Lower leg skin (tissue), 4 donors: ENCODE results near the gene TNIK. TPM values are rescaled to one million over a fixed set of nuclear protein-coding genes. Genes with fewer than 3 reads are reported as not detected.

ENCODE experiments used
- DNase-seq, 2 donors: peaks; one replicate each; pipeline ENCODE4 v3.0.0-alpha.2; 2019; ENCODE audit warnings: low spot score in 2 of 2
- H3K4me3 ChIP-seq: fragments of 200-600 bp; sonication (generic); 2 replicates; pipeline ENCODE4 v1.5.1; 2017; ENCODE audit warnings: mild to moderate bottlenecking, low read depth; ENCODE audit not compliant: poor library complexity, severe bottlenecking
- POLR2A ChIP-seq, 2 donors: fragments of 450-650 bp; IDR thresholded peaks; one replicate each; pipeline ENCODE4 v1.6.1; 2016 to 2017; ENCODE audit warnings: antibody characterized with exemption in 2 of 2, mild to moderate bottlenecking in 1 of 2, moderate library complexity in 1 of 2
- WGBS, 2 donors: methylation state at CpG; one replicate each; pipeline ENCODE4 v1.1.5; 2018; 5-methylcytosine and 5-hydroxymethylcytosine counted together
- intact Hi-C: fragments of 100-400 bp; cut with DNase I; formaldehyde crosslinking; loops from one replicate; pipeline ENCODE4 v1.15.0; 2023; ENCODE audit warnings: low total_unique reads
- total RNA-seq, 4 donors: library from RNA; depleted of rRNA; stranded (reverse); fragments of >200 nt; gene quantifications; one replicate each; pipeline ENCODE4 v1.1.0, GENCODE V29; 2016
- TF ChIP-seq, protein P1 (sequence below), 3 donors: fragments of 450-650 bp; IDR thresholded peaks; one replicate each; pipeline ENCODE4 v1.5.1; 2016; ENCODE audit warnings: antibody characterized with exemption in 3 of 3, mild to moderate bottlenecking in 3 of 3, moderate library complexity in 2 of 3

TNIK gene
- total RNA-seq, 4 donors from 2014 or later = 0.72 to 4.7 (median 2.4) TPM

DNA sequence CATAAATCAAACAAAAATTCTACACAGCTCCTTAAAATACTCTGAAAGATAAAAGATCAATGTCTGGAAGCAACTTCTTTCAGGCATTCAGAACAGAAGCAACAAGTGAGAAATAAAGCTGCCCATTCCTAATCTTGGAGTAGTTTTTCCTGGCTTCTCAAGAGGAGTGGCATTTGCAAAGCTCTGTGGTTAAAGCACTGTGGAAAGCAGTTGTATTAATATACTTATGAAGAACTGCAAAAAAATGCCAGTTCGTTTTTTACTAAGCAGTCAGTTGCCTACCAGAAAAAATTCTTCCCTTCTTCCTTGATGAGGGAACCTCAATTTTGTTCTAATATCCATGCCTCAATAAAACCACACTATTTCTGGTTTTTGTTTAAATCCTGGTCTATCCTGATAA is 197.8 kb downstream of the TNIK start:
- intact Hi-C loops = no loop called here
- no peak for DNase-seq
- WGBS, 2 donors = 73 to 78% methylated on average over 1 of the region's 1 CpG
- no peak overlapping the region for H3K4me3 ChIP-seq
- no peak for TF ChIP-seq POLR2A (IDR thresholded peaks at IDR 0.05)
- TF ChIP-seq, protein P1, sequence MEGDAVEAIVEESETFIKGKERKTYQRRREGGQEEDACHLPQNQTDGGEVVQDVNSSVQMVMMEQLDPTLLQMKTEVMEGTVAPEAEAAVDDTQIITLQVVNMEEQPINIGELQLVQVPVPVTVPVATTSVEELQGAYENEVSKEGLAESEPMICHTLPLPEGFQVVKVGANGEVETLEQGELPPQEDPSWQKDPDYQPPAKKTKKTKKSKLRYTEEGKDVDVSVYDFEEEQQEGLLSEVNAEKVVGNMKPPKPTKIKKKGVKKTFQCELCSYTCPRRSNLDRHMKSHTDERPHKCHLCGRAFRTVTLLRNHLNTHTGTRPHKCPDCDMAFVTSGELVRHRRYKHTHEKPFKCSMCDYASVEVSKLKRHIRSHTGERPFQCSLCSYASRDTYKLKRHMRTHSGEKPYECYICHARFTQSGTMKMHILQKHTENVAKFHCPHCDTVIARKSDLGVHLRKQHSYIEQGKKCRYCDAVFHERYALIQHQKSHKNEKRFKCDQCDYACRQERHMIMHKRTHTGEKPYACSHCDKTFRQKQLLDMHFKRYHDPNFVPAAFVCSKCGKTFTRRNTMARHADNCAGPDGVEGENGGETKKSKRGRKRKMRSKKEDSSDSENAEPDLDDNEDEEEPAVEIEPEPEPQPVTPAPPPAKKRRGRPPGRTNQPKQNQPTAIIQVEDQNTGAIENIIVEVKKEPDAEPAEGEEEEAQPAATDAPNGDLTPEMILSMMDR (IDR thresholded peaks at IDR 0.05) = no peak

DNA sequence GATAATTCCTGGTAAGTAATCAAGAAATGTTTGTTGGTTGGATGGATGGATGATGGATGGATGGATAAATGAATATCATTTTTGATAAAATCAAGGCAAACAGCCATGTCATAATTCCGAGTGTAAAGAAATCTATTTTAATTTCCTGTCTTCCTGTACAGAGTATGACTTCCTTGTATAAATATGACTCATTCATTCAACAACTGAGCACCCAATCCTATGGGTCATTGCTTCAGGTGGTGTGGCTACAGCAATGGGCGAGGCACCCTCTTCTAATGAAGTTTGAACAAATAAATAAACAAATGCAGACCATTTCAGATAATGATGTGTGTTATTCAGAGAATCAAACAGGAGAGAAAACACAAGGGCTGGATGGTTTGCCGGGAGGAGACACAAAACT is 198.7 kb downstream of the TNIK start:
- intact Hi-C loops = no loop called here
- TF ChIP-seq, protein P1 (IDR thresholded peaks at IDR 0.05) = no peak
- no peak for TF ChIP-seq POLR2A (IDR thresholded peaks at IDR 0.05)
- DNase-seq = no peak
- H3K4me3 ChIP-seq = no peak overlapping the region
- 71 to 76% methylated on average over 3 of the region's 3 CpGs for WGBS, 2 donors

DNA sequence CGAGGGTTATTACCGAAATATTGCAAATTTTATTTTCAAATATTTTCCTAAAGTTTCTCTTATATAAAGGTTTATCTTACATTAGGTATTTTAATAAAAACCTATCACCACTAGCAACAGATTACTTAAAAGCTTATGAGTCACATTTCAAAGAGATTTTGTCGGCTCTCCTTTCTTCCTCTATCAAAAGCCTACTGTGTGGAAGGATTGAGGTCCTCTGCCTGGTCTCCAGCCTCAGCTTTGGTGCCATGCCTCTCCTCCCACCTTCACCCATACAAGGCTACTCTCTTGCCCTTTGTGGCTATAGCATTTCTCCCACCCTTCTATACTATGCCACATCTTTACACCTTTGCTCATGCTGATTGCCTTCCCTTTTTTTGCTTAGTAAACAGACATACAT is 199.3 kb downstream of the TNIK start:
- no peak for DNase-seq
- intact Hi-C loops = no loop called here
- H3K4me3 ChIP-seq = no peak overlapping the region
- WGBS, 2 donors = 89% methylated on average over 3 of the region's 3 CpGs
- no peak for TF ChIP-seq POLR2A (IDR thresholded peaks at IDR 0.05)
- TF ChIP-seq, protein P1 (IDR thresholded peaks at IDR 0.05) = no peak

DNA sequence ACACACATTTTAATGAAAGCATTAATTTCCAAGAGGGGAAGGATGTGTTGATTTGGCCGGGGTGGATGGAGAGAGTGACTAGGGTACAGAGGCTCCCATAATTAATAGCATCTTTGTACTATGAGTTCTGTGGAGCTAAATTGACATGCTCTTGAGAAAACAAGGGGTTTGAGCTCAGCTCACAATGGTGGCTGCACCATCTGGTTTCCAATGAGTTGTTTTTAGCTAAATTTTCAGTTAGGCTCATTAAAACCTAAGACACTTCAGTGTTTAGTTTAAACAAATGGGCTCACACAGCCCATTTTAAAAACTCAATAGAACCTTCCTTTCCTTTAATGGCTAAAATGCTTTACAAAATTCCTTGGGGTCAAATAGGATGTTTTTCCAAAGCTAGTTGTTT is 199.7 kb downstream of the TNIK start:
- intact Hi-C loops = no loop called here
- TF ChIP-seq, protein P1 (IDR thresholded peaks at IDR 0.05) = no peak
- TF ChIP-seq POLR2A (IDR thresholded peaks at IDR 0.05) = no peak
- WGBS, 2 donors = 78 to 96% methylated on average over 1 of the region's 1 CpG
- DNase-seq = no peak
- H3K4me3 ChIP-seq = no peak overlapping the region

DNA sequence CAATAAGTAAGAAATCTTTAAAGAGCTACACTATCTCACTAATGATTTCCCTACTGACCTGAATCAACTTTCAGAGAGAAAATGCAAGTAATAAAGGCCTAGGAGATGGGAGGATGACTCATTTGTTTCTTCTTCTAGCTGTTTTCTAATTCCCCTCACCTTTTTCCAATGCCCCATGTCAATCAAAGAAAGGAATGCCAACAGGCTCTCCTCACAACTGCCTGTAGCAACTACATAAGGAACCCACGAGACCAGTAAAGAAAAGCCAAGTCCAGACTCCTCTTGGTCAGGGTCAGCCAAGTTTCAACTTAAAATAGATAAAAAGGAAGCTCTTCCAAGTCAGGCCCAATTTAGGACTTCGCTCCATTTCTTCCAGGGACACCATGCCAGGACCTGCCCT is 201.9 kb downstream of the TNIK start:
- WGBS, 2 donors = 58% methylated on average over 2 of the region's 2 CpGs
- no peak for DNase-seq
- H3K4me3 ChIP-seq = no peak overlapping the region
- TF ChIP-seq, protein P1 (IDR thresholded peaks at IDR 0.05) = no peak
- TF ChIP-seq POLR2A (IDR thresholded peaks at IDR 0.05) = no peak
- intact Hi-C loops = no loop called here
